HG03378 (cell line): ENCODE results near the gene COLQ.

Source experiments
- ATAC-seq: cut with Tn5 transposase; IDR thresholded peaks from one replicate; pipeline ENCODE4 v1.9.1; 2021; ENCODE audit warnings: mild to moderate bottlenecking, moderate library complexity; ENCODE audit not compliant: unreplicated experiment

COLQ gene

DNA sequence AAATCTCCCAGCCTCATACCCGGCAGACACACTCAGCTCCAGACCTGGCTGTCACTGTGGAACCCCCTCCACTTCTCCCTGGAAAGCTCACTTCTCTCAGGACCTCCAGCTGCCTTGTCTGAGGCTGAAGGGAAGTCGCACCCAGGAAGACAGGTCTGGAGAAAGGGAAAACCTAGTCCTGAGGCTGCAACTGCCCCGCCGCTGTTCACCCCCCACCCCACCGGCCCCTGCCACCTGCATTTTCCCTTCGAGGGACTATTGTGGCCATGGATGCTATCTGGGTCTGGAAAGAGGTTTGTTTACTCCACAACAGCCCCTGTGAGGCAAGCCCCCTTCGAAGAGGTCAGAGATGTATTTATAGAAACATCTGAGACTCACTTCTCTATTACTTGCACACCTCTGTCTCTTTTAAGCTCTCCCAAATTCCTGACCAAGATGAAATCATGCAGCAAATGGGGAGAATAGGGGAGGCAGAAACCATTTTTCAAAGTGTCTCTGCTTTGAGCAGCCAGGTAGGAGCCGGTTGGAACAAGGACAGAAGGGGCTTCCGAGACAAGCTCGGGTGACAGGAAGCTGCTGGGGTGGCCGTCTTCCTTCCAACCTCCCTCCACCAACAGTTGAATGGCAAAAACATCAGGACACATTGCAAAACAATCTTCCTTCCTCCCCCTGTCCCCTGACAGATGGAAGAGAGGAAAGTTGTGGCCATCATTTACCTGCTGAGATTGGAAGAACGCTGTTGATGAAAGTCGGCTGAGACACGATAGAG, 518 bp downstream of the COLQ start:
- no peak for ATAC-seq

GRCh38 chr3:15520185-15520584, 1.3 kb downstream of the COLQ start:
- ATAC-seq, result no peak

GRCh38 chr3:15519096-15519495, 2.4 kb downstream of the COLQ start:
- no peak for ATAC-seq

DNA sequence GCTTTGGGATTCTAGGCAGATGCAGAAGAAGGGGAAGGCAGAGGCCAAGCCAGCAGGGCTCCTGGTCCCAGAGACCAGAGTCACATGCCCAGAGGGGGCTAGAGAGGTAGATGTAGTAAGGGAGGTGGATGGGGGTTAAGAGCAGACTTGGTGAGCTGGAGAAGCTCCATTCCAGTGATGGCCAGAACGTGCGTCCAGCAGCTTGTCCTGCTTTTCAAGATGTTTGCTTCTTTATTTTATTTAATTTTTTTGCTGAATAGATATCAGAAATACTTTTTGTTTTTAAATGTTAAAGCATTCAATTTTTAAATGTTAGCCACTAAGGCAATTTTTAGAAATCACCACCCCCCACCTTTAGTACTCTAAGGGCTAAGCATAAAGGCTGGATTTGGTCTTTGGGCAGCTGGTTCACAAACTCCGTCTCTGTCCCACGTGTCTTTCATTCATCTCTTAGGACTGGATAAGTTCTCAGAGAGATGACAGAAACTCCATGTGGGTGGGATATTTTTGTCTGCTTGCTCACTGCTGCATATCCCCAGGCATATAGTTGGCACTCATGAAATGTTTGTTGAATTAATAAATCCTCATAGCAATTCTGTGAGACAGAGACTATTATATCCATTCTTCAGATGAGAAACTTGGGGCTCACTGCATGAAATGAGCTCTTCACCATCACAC, 6.7 kb downstream of the COLQ start:
- ATAC-seq, result no peak

GRCh38 chr3:15513810-15514662, 7.5 kb downstream of the COLQ start:
- no peak for ATAC-seq

DNA sequence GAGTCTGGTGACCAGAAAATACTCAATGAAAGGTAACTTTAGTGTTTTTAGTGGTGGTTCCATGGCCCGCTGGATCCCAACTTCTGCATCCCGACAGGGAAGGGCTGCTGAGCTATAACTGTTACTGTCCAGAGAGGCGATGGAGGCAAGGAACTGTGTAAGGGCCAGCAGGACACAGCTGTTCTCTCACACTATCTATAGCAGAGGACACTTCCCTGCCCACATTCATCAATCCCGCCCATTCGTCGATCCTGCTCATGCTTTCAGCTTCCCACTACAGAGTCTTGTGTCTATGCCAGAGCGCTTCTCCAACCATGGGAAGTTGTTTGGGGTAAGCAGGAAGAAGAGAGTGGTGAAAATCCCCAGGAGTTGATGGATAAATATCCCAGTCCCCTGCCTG, 8.4 kb downstream of the COLQ start:
- no peak for ATAC-seq

DNA sequence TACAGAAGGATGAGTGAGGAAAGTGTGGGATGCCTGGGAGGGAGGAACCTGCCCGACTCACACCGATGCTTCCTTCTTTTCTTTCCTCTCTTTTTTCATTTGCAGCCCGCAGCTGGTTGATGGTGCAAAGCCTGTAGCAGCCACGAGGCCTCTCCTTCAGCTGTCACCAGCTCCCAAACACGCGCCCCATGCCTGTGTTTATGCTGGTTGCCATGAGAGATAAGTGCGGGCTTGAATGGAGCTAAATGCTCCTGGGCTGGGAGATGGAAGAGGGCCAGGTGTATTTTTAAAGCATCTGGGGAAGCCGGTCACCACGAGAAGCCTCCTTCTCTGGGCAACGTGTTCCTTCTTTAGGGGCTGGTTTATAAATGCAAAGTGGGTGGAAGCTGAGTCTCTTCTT, 9.3 kb downstream of the COLQ start:
- no peak for ATAC-seq

GRCh38 chr3:15511156-15511555, 10.3 kb downstream of the COLQ start:
- ATAC-seq, result no peak

- no peak for ATAC-seq
These were observed 11.0 kb downstream of the COLQ start for GRCh38 chr3:15510493-15510892.

DNA sequence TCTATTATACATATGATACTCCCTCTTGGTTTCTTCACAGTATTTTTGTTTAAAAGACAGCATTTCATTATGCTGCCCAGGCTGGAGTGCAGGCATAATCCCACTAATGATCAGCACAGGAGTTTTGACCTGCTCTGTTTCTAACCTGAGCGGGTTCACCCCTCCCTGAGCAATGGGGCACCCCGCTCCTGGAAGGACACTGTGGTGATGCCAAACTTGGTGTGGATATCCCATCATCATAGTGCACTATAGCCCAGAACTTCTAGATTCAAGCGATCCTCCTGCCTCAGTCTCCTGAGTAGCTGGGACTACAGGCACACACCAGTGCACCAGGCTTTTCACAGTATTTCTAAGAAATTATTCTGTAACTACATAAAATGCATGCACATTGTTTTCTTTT, 14.9 kb downstream of the COLQ start:
- no peak for ATAC-seq

- no peak for ATAC-seq
These were observed 15.9 kb downstream of the COLQ start for GRCh38 chr3:15505479-15506165.

- ATAC-seq, result no peak
These were observed 18.9 kb downstream of the COLQ start for GRCh38 chr3:15502616-15503015.

- ATAC-seq, result no peak
These were observed 20.4 kb downstream of the COLQ start for GRCh38 chr3:15501126-15501525.

DNA sequence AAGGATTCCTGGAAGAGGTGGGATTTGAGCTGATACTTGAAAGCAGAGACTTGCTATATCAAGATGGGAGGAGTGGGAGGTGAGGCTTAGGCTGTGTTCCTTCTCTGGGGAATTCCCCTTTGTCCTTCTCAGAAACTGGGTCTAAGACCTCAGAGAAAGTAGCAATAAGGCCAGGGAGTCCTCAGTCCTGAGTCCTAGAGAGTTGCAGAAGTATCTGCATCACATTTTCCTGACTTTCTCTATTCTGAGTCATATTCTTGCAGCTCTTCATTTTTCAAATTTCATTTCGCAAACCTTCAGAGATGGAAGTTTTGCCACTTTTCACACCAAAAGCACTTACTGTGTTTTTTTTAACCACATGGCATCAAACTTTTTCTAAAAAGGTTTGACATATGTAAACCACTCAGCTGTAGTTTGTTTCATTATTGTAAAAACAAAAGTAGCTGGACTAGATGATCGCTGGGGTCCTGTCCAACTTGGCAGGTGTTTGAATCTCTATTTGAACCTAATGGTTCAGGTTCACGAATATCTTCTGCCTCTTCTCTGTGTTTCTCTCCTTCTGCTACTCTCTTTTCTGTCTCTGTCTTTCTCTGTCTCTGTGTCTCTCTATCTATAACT, 21.3 kb downstream of the COLQ start:
- ATAC-seq, result no peak

DNA sequence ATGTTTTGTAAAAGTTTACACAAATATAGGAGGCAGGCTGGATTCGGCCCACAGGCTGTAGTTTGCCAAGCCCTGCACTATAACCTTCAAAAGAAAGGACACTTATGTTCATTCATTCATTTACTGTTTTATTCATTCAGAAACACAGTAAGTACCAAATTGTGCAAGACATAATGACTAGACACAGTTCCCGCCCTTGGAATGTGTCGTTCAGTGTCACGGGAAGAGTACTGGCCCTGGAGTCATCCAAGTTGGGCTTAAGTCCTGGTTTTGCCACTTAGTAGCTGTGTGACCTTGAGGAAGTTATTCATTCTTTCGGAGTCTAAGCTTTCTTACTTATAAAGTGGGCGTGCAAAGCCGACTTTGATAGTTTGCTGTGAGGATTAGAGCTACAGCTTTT, 22.0 kb downstream of the COLQ start:
- ATAC-seq, result no peak

- ATAC-seq, result no peak
These were observed 22.9 kb downstream of the COLQ start for GRCh38 chr3:15498431-15499214.

DNA sequence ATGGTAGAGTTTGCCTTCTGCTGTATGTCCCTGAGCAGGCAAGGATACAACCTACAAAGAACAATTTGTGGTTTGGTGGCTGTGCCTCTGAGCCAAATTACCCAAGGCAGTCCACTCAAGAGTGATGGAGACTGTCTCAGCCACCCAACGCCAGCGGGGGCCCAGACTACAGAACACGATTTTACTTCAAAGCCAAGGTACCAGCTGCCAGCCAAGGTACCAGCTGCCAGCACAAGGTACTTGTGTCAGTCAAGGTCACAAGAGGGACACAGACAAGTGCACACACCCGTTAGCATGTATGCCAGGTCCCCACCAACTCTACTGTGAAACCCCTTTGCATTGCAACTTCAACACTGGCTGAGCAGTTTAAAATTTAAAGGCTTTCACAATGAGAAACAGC, 23.5 kb downstream of the COLQ start:
- no peak for ATAC-seq

DNA sequence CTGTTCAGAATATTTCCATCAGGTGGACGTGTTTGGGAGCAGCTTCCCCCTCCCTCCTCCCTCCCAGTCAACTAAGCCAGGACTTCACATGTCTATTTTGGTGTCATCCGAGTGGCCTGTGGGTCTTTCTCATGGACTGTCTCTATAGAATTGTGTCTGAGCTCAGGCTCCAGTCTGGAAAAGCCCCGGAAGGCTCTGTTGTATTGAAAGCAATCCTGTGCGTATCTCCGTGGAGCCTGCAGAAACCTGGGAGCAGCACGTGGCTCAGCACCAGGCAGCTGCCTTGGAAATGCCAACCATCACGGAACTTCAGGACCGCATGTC, 25.2 kb downstream of the COLQ start:
- no peak for ATAC-seq

- no peak for ATAC-seq
These were observed 25.8 kb downstream of the COLQ start for GRCh38 chr3:15495461-15496340.
